ENCODE results near the gene CDKN2B-AS1.

CDKN2B-AS1 gene

GRCh38 chr9:22067196-22067595 is 72.6 kb downstream of the CDKN2B-AS1 start:
- H3K4me3 ChIP-seq (ENCODE audit: low read depth, low read length), result no peak overlapping the region
- ChIA-PET CTCF (interaction anchor here (0.6 to 2.2 kb wide), 5 partner anchors 26 to 177 kb away, joined by 3 to 8 read pairs (median 5); no protein-coding TSS in a partner anchor), POLR2A (interaction anchor here (0.5 to 1.5 kb wide), 2 partner anchors 58 to 172 kb away, joined by 3 to 5 read pairs; partner anchors contain the start of gene CDKN2B)
- H3K9me3 ChIP-seq (ENCODE audit: control insufficient read depth, insufficient read depth, low read depth, low read length), result no peaks in the 10 kb centered on the region
- no peak overlapping the region for H3K27ac ChIP-seq (ENCODE audit: extremely low read depth, low read depth, low read length)
- no peaks in the 10 kb centered on the region for H3K4me1 ChIP-seq (ENCODE audit: control insufficient read depth, insufficient read depth, low read length)
- no peaks in the 10 kb centered on the region; a peak in 1 of 3 replicates for H3K36me3 ChIP-seq (ENCODE audit: control insufficient read depth in 2 of 2, insufficient read depth in 1 of 2, low read length in 2 of 2)
- TF ChIP-seq ZNF777 (tag by site-specific recombination; IDR thresholded peaks at IDR 0.05; ENCODE audit: borderline replicate concordance), result no peak
- no peak for TF ChIP-seq FEZF1 (tag by site-specific recombination; IDR thresholded peaks at IDR 0.05)
- no peak for TF ChIP-seq PRDM10 (tag by site-specific recombination; IDR thresholded peaks at IDR 0.05)
- TF ChIP-seq ZNF266 (tag by site-specific recombination; IDR thresholded peaks at IDR 0.05; ENCODE audit: low read depth), result no peak
- TF ChIP-seq KLF17 (tag by site-specific recombination; IDR thresholded peaks at IDR 0.05), result no peak
- TF ChIP-seq ZNF785 (tag by site-specific recombination; IDR thresholded peaks at IDR 0.05), result no peak
- TF ChIP-seq ZNF394 (tag by site-specific recombination; IDR thresholded peaks at IDR 0.05; ENCODE audit: borderline replicate concordance), result no peak
- TF ChIP-seq ZNF704 (tag by site-specific recombination; IDR thresholded peaks at IDR 0.05), result no peak
- TF ChIP-seq ZNF302 (tag by site-specific recombination; IDR thresholded peaks at IDR 0.05; ENCODE audit: low read depth), result no peak
- TF ChIP-seq PRDM6 (tag by site-specific recombination; IDR thresholded peaks at IDR 0.05), result no peak
- no peak for TF ChIP-seq TCF7L2 (IDR thresholded peaks at IDR 0.05; ENCODE audit: borderline replicate concordance, low read depth, low read length)
- TF ChIP-seq ZNF157 (tag by site-specific recombination; IDR thresholded peaks at IDR 0.05), result no peak
- TF ChIP-seq ZSCAN18 (tag by site-specific recombination; IDR thresholded peaks at IDR 0.05), result no peak

- ChIA-PET POLR2A (interaction anchor here (1.5 kb wide), 1 partner anchor 60 kb away, joined by 5 read pairs; the partner anchor contains the start of gene CDKN2B), CTCF (interaction anchor here (0.5 to 2.2 kb wide), 7 partner anchors 25 to 254 kb away, joined by 3 to 8 read pairs (median 4); no protein-coding TSS in a partner anchor)
- no peaks in the 10 kb centered on the region for H3K4me1 ChIP-seq (ENCODE audit: control insufficient read depth, insufficient read depth, low read length)
- no peak overlapping the region for H3K4me3 ChIP-seq (ENCODE audit: low read depth, low read length)
- H3K36me3 ChIP-seq (ENCODE audit: control insufficient read depth in 2 of 2, insufficient read depth in 1 of 2, low read length in 2 of 2), result no peaks in the 10 kb centered on the region; a peak in 1 of 3 replicates
- no peaks in the 10 kb centered on the region for H3K9me3 ChIP-seq (ENCODE audit: control insufficient read depth, insufficient read depth, low read depth, low read length)
- H3K27ac ChIP-seq (ENCODE audit: extremely low read depth, low read depth, low read length), result no peak overlapping the region
- TF ChIP-seq SALL2 (tag by site-specific recombination; IDR thresholded peaks at IDR 0.05; ENCODE audit: borderline replicate concordance) (no peak), ZNF449 (tag by site-specific recombination; IDR thresholded peaks at IDR 0.05) (no peak), ZNF623 (tag by site-specific recombination; IDR thresholded peaks at IDR 0.05) (no peak), ZNF350 (tag by site-specific recombination; IDR thresholded peaks at IDR 0.05) (no peak), ZNF747 (tag by site-specific recombination; IDR thresholded peaks at IDR 0.05) (no peak), ZNF639 (tag by site-specific recombination; IDR thresholded peaks at IDR 0.05) (no peak), BCL11A (tag by site-specific recombination; IDR thresholded peaks at IDR 0.05; ENCODE audit: low read depth) (no peak), ZBTB20 (tag by site-specific recombination; IDR thresholded peaks at IDR 0.05) (no peak)
Measured at GRCh38 chr9:22068369-22068768, 73.8 kb downstream of the CDKN2B-AS1 start.
